AG09309 (cell line): ENCODE measurements around the gene HSP90AB1.

Experiments
- DNase-seq: peaks from one replicate; pipeline ENCODE4 v3.0.0-alpha.2; 2010; ENCODE audit warnings: low read depth
- H3K4me3 ChIP-seq: 2 replicates; pipeline ENCODE4 v1.5.1; 2011; ENCODE audit warnings: mild to moderate bottlenecking, low read depth, low read length, moderate library complexity; ENCODE audit not compliant: control insufficient read depth
- CTCF ChIP-seq: IDR thresholded peaks from 2 replicates; pipeline ENCODE4 v1.5.1; 2011; ENCODE audit warnings: mild to moderate bottlenecking, low read depth, low read length, inconsistent platforms; ENCODE audit not compliant: insufficient read depth, control insufficient read depth; ENCODE audit errors: missing control alignments

HSP90AB1 gene

GRCh38 chr6:44202972-44203750, 43.7 kb upstream of the HSP90AB1 start:
- no peak for DNase-seq
- no peak overlapping the region for H3K4me3 ChIP-seq

GRCh38 chr6:44203955-44204354, 42.9 kb upstream of the HSP90AB1 start:
- no peak overlapping the region for H3K4me3 ChIP-seq
- TF ChIP-seq CTCF: no peak
- DNase-seq: no peak

More at GRCh38 chr6:44202972-44203750, 43.7 kb upstream of the HSP90AB1 start:
- TF ChIP-seq CTCF: no peak

GRCh38 chr6:44207966-44208365, 38.9 kb upstream of the HSP90AB1 start:
- DNase-seq: no peak
- TF ChIP-seq CTCF: no peak
- H3K4me3 ChIP-seq: no peak overlapping the region

- no peak overlapping the region for H3K4me3 ChIP-seq
- TF ChIP-seq CTCF: no peak
- DNase-seq: no peak
These were observed 35.6 kb upstream of the HSP90AB1 start for GRCh38 chr6:44211284-44211683.

- no peak for DNase-seq
- no peak overlapping the region for H3K4me3 ChIP-seq
- TF ChIP-seq CTCF: no peak
These were observed 32.6 kb upstream of the HSP90AB1 start for GRCh38 chr6:44214307-44214706.

GRCh38 chr6:44216677-44217331, 30.1 kb upstream of the HSP90AB1 start, which contains the start of gene MYMX:
Gene MYMX, plus strand, starts transcription at chr6:44216926. Its CDS starts 546 bp downstream, at chr6:44217472.
- no peak for TF ChIP-seq CTCF
- DNase-seq: no peak
- no peak within 1 kb of the TSS for H3K4me3 ChIP-seq
